ENCODE measurements around the gene PTPRT. TPM values are rescaled to one million over a fixed set of nuclear protein-coding genes. Genes with fewer than 3 reads are reported as not detected.

PTPRT gene
- total and polyA plus RNA-seq, 12 donors, result 0.05 to 0.34 (median 0.16) TPM; not detected in 1

GRCh38 chr20:42259389-42259788 lies 930.3 kb downstream of the PTPRT start:
- H3K4me1 ChIP-seq (replicated peaks in 1 of 2), result no peaks in the 10 kb centered on the region
- intact Hi-C loops (cut with DNase I), result no loop called here
- 84 to 89% (median 87%) methylated on average over 4 of the region's 4 CpGs for WGBS, 4 donors

GRCh38 chr20:42258564-42259302 lies 931.0 kb downstream of the PTPRT start:
- Histone ChIP-seq H3K27ac (no peak overlapping the region), H3K4me1 (replicated peaks in 1 of 2) (no peaks in the 10 kb centered on the region), H3K9me3 (replicated peaks in 1 of 3) (no peaks in the 10 kb centered on the region), H3K4me3 (no peak overlapping the region), H3K36me3 (replicated peaks in 1 of 2) (no peaks in the 10 kb centered on the region), H3K27me3 (no peaks in the 10 kb centered on the region)
- TF ChIP-seq POLR2A (IDR thresholded peaks at IDR 0.05) (no peak), CTCF (IDR thresholded peaks at IDR 0.05) (no peak)
- no peak for DNase-seq
- intact Hi-C loops (cut with DNase I), result no loop called here
- 71 to 80% (median 77%) methylated on average over 6 of the region's 6 CpGs for WGBS, 4 donors

More at GRCh38 chr20:42259389-42259788, 930.3 kb downstream of the PTPRT start:
- H3K27me3 ChIP-seq, result no peaks in the 10 kb centered on the region
- no peak for TF ChIP-seq CTCF (IDR thresholded peaks at IDR 0.05)
- TF ChIP-seq POLR2A (IDR thresholded peaks at IDR 0.05), result no peak
- no peak overlapping the region for H3K27ac ChIP-seq
- no peaks in the 10 kb centered on the region for H3K9me3 ChIP-seq (replicated peaks in 1 of 3)
- H3K4me3 ChIP-seq, result no peak overlapping the region
- no peak for DNase-seq
- H3K36me3 ChIP-seq (replicated peaks in 1 of 2), result no peaks in the 10 kb centered on the region

- H3K4me1 ChIP-seq (replicated peaks in 1 of 2), result no peaks in the 10 kb centered on the region
- no peaks in the 10 kb centered on the region for H3K9me3 ChIP-seq (replicated peaks in 1 of 3)
- H3K36me3 ChIP-seq (replicated peaks in 1 of 2), result no peaks in the 10 kb centered on the region
- no peak overlapping the region for H3K27ac ChIP-seq
- no peak overlapping the region for H3K4me3 ChIP-seq
- DNase-seq, result no peak
- intact Hi-C loops (cut with DNase I), result no loop called here
- no peak for TF ChIP-seq CTCF (IDR thresholded peaks at IDR 0.05)
- WGBS, 4 donors, result 72 to 80% (median 75%) methylated on average over 3 of the region's 3 CpGs
- H3K27me3 ChIP-seq, result no peaks in the 10 kb centered on the region
Observed at GRCh38 chr20:42255821-42256220, 933.9 kb downstream of the PTPRT start.

GRCh38 chr20:42254673-42255072 lies 935.0 kb downstream of the PTPRT start:
- intact Hi-C loops (cut with DNase I), result no loop called here
- no peaks in the 10 kb centered on the region for H3K36me3 ChIP-seq (replicated peaks in 1 of 2)
- no peak for DNase-seq
- no peaks in the 10 kb centered on the region for H3K27me3 ChIP-seq
- no peak overlapping the region for H3K4me3 ChIP-seq
- WGBS, 4 donors, result 78 to 97% (median 94%) methylated on average over 2 of the region's 2 CpGs
- TF ChIP-seq CTCF (IDR thresholded peaks at IDR 0.05) (no peak), POLR2A (IDR thresholded peaks at IDR 0.05) (no peak)
- no peaks in the 10 kb centered on the region for H3K9me3 ChIP-seq (replicated peaks in 1 of 3)
- no peaks in the 10 kb centered on the region for H3K4me1 ChIP-seq (replicated peaks in 1 of 2)
- H3K27ac ChIP-seq, result no peak overlapping the region
